ENCODE results near the gene HELB.

DNA sequence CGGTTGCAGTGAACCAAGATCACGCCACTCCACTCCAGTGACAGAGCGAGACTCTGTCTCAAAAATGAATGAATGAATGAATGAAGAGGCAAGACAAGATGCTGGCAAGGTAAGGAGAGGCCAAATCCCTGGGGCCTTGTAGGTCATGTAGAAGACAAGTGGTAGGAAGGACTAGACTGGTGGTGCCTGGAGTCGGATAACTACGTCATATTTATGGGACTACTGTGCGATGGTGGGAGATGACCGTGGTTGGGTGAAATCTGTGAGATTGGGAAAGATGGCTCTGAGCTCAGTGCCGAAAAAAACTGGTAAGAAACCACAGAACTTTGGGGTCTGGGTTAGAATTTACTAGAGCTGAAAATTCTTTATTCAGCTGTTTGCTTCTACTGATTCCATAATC is 50.6 kb downstream of the HELB start:
- TF ChIP-seq, protein P1, sequence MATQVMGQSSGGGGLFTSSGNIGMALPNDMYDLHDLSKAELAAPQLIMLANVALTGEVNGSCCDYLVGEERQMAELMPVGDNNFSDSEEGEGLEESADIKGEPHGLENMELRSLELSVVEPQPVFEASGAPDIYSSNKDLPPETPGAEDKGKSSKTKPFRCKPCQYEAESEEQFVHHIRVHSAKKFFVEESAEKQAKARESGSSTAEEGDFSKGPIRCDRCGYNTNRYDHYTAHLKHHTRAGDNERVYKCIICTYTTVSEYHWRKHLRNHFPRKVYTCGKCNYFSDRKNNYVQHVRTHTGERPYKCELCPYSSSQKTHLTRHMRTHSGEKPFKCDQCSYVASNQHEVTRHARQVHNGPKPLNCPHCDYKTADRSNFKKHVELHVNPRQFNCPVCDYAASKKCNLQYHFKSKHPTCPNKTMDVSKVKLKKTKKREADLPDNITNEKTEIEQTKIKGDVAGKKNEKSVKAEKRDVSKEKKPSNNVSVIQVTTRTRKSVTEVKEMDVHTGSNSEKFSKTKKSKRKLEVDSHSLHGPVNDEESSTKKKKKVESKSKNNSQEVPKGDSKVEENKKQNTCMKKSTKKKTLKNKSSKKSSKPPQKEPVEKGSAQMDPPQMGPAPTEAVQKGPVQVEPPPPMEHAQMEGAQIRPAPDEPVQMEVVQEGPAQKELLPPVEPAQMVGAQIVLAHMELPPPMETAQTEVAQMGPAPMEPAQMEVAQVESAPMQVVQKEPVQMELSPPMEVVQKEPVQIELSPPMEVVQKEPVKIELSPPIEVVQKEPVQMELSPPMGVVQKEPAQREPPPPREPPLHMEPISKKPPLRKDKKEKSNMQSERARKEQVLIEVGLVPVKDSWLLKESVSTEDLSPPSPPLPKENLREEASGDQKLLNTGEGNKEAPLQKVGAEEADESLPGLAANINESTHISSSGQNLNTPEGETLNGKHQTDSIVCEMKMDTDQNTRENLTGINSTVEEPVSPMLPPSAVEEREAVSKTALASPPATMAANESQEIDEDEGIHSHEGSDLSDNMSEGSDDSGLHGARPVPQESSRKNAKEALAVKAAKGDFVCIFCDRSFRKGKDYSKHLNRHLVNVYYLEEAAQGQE (IDR thresholded peaks at IDR 0.05; ENCODE audit: insufficient read depth in 1 of 2, low read depth in 2 of 2, low read length in 2 of 2), result no peak
- TF ChIP-seq POLR2AphosphoS5 (IDR thresholded peaks at IDR 0.05; ENCODE audit: low read depth, low read length), result no peak
- TF ChIP-seq TAF1 (IDR thresholded peaks at IDR 0.05; ENCODE audit: borderline replicate concordance, insufficient read depth, low read length), result no peak
- no peak for TF ChIP-seq FOXP2 (optimal IDR thresholded peaks at IDR 0.05; ENCODE audit: borderline replicate concordance, extremely low read depth, extremely low read length, insufficient read depth)
